Measurements from ENCODE around the gene FICD.
A peak's percentile ranks its signal among the peaks of the same experiment; 100 is the strongest.
"Not testable (repeated sequence)": the region's sequence is repeated elsewhere in the genome, so short reads cannot be mapped to it uniquely, and the experiment has no call there.

The FICD gene

DNA sequence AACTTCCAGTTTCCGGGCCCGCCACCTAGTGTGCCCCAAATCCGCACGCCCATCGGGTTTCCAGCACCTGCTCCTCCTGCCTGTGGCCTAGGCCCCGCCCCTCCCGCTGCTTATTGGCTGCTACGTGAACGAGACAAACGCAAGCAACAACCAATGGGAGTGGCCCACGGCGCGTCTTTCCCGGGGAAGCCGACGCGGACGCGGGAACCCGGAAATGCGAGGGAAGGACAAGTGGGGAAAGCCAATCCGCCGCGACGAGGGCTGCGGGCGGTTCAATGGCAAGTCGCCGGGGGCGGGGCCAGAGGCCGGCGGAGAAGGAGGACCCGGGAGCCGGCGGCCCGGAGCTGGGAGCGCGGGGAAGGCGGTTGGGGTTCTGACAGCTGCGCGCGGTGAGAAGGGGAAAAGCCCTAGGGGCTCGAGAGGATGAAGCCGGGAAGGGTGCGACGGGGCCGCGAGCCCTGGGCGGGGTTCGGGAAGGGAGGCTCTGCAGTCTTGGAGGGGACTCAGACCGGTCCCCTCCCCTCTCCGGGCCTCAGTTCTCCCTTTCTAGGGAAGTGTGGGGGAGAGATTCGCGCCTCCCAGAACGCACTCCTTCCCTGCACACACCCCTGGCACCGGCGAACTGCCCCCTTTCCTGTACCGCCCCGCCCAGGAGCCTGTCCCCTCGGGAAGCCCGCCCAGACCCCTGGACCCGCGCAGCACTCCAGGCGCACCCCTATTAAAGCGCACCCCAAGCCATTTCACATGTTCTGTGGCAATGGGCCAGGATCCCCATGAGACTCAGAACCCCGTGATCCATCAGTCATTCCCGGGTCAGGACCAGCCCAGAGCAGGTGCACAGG, at the start of gene FICD:
TSS of gene FICD (plus strand) at position 305 of the 842 bp plus-strand sequence. CDS start 1,696 bp downstream, outside the sequence.
- DNase-seq (ENCODE audit: low read depth): peak; percentile 93

DNA sequence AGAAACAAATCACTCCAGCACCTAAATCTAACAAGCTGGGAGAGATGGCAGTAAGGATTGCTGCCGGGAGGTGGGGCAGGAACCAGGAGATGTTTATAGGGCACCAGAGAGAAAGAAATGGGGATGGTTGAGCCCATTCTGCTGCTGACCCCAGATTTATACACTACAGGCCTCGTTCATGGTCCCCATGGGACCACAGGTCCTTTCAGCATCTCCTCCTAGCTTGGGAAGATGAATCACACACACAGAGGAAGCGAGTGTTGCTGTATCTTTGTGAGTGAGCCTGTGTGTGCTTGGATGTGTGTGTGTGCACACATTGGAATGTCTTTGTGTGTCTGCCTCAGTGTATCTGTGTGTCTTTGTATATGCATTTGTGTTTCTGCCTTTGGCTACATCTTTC, 49.7 kb upstream of the FICD start:
- no peak for DNase-seq (ENCODE audit: low read depth)

DNA sequence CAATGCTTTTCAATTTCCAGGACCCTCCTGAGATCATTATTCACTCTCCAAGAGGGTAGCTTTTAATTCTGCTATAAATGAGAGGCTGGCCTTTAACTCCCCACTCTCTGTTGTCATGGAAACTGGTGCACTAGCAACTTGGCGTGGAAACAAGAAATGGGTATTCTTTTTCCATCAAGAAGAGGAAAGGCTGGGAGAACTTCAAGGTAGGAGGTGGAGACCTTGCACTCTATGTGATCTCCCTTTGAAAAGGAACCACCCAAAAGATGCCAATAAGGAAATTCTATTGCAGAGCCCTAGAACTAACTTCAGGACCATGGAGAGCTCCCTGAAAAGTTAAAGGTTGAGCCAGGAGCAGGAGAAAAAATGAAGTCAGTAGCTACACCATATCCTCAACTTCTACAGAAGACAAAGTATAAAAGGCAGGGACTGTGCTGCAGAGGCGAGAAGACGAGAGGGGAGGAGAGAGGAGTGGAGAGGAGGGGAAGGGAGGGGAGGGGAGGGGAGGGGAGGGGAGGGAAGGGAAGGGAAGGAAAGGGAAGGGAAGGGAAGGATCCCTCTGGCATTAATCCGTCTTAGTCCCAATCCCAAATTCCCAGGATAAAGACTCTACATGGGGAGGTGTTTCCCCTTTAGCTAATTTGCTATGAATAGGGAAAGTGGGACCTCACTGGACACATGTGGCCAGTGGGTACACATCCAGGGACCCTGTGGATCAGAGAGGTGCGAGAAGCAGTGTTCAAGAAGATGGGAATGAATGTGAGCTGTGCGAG, 46.7 kb upstream of the FICD start:
- DNase-seq (ENCODE audit: low read depth): no peak

DNA sequence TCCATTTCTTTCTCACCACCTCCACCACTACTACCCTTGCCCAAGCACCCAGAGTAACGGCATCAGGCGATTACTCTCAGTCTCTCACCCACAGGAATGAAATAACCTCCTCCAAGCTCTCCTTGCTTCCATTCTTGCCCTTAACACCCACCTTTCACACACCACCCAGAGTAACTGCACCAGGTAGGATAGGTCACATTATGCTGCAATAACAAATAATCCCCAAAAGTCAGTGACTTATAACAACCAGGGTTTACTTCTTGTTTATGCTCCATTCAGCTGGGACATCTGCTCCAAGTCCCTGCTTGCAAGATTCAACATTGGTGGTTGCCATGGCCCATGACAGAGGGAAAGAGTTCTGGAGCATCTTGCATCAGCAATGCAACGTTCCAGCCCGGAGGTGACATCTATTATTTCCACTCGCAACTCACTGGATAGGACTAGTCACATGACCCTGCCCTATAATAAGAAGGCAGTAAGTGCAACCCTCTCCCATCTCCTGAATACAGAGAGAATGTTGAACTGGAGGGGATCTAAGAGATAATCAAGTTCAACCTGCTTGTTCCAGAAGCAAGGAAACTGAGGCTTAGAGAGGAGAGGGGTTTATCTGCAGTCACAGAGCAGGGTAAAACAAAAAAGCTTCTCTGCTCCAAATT, 41.5 kb upstream of the FICD start:
- DNase-seq (ENCODE audit: low read depth): no peak

DNA sequence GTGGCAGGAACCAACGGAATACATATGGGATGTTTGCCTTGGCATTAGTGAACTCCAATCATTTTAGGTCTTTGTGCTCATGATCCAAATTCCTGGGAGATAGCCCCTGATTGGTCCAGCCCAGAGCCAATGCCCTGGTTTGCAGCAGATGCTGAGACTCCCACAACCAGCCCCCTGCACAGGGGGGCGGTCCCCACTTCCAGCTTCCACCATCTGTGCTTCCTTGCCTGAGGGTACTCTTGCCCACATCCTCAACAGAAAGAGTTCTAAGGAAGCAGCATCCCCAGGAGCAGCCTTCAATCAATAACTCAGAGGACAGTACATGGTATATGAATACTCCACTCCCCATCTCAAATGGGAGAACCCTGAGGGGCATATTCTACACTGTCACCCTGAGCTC, 39.7 kb upstream of the FICD start:
- no peak for DNase-seq (ENCODE audit: low read depth)

DNA sequence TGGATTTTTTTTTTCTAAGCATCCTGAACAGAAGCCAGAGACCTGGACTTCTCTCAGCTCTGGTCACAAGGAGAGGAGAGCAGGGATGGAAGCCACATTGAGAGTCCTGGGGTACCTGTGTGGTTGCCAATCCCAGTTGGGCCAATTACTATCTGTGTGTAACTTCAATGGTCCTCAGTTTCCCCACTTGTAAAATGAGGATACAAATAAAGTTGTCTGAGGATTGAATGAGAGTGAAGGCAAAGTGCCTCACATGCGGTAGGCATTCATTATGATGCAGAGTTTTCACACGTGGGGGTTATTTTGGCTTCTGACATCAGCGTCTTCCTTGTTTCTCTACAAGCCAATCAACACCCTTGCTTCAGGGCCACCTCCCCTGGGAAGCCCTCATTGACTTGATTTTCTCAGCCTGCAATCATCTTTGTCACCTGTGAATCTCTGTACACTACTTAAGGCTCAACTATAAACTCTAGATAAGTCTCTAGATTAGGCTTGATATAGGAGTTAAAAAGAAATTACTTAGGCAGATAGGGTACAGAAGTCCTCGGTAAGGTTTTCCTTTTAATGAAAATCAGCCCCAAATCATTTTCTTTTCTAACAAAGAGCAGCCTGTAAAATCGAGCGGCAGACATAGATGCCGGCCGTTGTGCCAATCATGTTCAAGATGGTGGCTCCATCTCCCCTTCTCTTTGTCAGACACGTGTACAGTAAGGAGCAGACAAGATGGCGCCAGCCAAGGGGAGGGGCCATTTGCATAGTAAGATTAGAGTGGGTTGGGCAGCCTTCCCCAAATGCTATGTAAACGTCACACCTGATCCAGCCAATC, 37.8 kb upstream of the FICD start:
- no peak for DNase-seq (ENCODE audit: low read depth)

DNA sequence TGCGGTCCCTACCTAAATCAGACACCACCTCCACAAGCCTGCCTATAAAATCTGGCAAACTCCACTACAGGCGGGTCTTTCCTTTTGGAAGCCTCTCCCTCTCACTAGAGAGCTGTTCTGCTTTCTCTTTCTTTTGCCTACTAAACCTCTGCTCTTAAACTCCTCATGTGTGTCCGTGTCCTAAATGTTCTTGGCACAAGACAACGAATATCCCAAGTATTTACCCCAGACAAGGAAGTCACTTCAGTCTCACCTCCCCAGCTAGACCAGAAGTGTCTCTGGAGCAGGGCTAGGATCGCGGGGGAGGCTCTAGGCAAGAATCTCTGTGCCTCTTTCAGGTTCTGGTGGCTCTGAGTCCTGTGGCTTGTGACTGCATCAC, 37.2 kb upstream of the FICD start:
- no peak for DNase-seq (ENCODE audit: low read depth)

DNA sequence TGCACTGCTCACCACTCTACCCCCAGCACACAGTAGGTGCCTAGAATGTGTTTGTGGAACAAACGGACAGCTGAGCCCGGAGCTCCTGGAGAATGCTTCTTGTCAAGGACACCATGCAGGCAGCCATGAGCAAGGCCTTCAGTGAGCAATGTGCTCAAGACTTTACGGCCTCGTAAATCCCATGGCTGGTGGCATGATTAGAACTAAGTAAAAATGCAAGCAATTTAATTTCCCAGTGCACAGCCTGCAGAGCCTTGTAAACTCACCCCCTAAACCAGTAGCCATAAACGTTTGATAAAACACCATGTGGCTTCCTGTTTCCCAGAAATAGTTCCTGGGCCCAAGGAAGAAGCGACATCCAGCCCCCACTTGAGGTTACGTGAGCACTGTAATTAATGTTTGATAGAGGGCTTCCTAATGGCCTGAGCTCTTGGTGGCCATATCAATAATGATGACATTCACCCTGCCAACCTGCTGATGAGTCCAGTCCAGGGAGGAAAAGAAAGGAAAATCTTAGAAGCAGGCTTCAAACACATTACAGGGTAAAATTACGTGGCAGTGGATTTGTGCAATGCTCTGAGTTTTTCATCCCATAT, 36.4 kb upstream of the FICD start:
- no peak for DNase-seq (ENCODE audit: low read depth)

DNA sequence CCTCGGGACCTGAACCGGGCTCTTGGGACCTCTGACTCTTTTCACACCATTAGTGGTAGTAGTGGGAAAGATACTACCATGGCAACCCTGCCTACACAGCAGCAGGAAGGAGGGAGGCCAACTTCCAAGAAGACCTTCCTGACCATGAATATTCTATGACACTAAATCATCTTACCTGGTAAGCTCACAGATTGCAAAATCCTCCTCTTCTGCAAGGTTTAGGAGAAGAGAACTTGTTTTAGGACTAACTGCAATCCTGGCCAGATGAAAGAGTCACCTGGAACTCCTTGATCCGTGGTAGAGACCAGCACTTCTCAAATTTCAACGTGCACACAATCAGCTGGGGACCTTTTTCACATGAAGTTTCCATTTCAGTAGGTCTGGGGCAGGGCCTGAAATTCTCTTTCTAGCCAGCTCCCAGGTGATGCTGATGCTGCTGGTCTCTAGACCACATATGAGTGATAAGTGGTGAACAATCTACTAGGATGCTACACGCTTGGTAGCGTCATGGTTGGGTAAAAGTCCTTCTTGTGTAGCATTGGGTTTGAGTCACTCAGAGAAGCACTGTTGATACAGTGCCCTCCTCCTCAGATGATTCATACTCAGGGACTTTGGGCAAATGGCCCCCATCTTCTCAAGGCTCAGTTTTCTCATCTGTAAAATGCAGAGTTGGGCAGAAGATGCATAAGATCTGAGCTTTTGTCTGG, 35.6 kb upstream of the FICD start:
- DNase-seq (ENCODE audit: low read depth): no peak

DNA sequence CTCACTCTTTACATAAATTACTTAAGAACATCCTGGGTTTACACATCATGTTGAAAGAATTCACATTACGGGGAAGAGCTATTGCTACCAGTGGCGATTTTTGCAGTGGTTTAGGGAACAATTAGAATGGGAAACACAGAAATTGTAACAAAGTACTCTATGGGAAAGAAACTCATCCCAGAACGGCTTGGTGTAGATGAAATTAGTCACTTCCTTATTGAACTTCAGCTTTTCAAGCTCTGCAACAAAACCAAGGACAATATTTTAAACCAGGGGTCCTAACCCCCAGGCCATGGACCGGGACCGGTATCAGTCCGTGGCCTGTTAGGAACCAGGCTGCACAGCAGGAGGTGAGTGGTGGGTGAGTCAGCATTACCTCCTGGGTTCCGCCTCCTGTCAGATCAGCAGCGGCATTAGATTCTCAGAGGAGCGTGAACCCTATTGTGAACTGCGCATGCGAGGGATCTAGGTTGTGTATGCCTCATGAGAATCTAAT, 32.3 kb upstream of the FICD start:
- no peak for DNase-seq (ENCODE audit: low read depth)

DNA sequence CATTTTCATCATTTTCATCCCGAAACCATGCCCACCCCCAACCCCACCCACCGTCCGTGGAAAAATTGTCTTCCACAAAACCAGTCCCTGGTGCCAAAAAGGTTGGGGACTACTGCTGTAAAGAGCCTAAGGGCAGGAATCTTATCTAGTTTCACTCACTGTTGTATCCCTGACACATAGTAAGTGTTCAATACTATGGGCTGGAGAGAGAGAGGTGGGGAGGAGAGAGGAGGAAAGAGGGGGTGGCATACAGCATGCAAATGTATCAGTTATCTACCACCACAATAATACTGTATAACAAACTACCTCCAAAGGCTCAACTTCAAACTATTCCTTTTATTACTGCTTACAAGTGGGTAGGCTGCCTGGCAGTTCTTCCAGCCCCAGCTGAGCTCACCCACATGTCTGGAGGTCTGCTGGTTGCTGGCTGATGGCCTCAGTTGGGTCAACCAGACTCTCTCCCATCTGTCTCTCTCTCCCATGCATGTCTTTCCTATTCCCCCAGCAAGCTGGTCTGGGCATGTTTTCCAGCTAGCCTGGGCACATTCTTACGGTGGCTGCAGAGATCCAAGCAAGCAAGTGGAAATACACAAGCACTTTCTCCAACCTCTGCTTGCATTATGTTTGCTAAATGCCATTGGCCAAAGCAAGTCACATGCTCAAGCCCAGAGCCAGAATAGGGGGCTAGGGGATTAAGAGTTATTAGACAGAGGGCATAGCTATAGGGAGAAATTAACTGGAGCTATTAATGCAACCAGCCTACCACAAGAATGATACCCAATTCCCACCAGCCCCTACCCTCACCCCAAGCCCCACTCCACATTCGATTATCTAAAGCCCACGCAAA, 31.6 kb upstream of the FICD start:
- DNase-seq (ENCODE audit: low read depth): no peak

DNA sequence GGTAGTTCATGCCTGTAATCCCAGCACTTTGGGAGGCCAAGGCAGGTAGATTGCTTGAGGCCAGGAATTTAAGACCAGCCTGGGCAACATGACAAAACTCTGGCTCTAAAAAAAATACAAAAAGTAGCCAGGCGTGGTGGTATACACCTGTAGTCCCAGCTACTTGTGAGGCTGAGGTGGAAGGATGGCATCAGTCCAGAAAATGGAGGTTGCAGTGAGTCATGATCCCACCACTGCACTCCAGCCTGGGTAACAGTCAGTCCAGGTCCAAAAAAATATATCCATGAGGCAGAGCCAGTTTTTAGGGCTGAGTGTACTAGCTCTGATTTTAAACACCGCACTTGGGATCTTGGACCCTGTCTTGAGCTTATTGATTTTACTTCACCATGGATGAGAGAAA, 30.6 kb upstream of the FICD start:
- DNase-seq (ENCODE audit: low read depth): no peak

DNA sequence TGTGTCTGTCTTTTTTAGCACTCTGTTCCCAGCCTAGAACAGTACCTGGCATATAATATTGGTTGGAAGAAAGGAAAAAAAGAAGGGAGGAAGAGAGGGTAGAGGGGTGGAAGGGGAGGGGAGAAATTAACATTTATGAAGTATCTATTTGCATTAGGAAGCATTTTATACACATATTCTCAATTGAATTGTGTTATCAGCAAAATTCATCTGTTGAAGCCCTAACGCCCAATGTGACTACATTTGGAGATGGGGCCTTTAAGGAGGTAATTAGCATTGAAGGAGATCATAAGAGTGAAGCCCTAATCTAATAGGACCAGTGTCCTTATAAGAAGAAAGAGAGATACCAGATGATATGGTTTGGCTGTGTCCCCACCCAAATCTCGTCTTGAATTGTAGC, 30.2 kb upstream of the FICD start:
- DNase-seq (ENCODE audit: low read depth): no peak

DNA sequence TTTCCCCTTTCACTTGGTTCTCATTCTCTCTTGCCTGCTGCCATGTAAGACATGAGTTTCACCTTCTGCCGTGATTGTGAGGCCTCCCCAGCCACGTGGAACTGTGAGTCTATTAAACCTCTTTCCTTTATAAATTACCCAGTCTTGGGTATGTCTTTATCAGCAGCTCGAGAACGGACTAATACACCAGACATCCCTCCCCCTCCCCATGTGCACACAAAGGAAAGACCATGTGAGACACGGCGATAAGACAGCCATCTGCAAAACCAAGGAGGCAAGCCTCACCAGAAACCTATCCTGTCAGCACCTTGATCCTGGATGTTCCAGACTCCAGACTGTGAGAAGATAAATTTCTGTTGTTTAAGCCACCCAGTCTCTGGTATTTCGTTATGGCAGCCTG, 29.7 kb upstream of the FICD start:
- DNase-seq (ENCODE audit: low read depth): not testable (repeated sequence)

DNA sequence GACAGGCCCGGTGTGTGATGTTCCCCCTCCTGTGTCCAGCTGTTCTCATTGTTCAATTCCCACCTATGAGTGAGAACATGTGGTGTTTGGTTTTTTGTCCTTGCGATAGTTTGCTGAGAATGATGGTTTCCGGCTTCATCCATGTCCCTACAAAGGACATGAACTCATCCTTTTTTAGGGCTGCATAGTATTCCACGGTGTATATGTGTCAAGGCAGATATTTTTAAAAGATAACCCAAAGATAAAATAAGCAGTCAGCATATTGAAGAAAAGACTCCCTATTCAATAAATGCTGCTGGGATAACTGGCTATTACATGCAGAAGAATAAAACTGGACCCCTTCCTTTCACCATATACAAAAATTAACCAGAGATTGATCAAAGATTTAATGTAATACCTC, 28.0 kb upstream of the FICD start:
- DNase-seq (ENCODE audit: low read depth): not testable (repeated sequence)

DNA sequence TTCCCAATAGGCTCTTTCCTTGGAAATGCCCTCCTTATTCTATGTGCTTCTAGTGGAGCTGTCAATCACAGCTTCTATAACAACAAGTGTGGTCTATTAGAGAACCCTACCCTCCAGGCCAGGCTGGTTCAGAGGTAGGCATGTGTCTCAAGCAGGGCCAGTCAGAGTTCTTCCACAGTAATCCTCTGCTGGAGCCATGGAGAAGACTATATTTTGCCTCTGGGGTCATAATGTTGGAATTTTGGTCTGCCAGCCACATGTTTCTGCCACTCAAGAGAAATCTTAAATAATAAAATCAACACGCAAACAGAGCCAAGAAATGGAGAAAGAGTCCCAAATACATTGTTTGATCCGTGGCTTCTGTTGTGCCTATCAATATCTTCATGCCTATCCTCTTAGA, 23.8 kb upstream of the FICD start:
- no peak for DNase-seq (ENCODE audit: low read depth)

DNA sequence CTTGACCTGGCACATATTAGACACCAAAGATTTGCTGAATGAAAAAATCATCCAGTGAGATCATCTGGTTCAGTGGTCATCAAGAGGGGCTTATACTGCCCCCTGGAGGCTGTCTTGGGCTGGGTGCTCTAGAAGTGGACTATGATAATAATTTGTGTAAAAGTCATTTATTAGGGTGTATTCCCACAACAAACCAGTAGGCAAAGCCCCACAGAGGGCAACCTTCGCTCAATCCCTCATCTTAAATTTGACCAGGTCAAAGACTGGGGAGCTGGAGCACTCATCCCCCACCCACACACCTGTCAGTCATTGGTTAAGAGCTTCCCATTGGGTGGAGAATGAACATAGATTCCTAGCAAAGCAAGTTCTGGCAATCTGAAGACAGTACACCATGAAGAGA, 20.0 kb upstream of the FICD start:
- DNase-seq (ENCODE audit: low read depth): peak; percentile 10

DNA sequence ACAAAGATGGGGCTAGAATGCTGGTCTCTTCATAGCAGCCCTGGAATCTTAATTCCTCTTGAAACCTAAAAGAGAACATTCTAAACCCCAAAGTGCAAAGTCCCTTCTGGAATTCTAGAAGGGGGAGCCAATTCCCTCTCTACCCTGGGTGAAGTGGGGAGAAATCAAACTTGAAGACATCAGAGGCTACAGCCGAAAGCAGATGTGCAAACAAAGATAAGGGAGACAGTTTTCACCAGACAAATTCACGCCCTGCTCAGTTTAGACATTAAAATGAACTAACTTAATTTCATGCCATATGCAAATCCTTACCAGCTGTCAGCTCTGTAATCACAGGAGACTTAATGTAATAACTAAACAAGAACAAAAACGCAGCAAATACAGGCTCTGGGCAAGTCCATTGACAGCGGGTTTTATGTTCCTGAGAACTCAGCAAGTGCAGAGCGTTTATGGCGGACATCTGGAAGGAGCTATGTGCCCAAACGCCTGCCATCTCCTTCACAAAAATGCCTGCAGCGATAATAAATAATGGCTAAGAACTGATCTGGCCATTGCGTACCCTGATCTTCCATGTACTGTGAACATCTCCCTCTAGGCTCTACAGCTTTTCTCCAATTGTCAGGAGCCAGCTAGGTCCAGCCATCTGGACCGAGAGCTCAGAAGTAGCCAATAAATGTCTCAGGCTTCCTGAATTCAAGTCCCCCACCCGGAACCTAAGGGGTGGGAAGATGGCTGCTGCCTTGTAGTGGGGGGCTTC, 19.1 kb upstream of the FICD start:
- DNase-seq (ENCODE audit: low read depth): no peak

DNA sequence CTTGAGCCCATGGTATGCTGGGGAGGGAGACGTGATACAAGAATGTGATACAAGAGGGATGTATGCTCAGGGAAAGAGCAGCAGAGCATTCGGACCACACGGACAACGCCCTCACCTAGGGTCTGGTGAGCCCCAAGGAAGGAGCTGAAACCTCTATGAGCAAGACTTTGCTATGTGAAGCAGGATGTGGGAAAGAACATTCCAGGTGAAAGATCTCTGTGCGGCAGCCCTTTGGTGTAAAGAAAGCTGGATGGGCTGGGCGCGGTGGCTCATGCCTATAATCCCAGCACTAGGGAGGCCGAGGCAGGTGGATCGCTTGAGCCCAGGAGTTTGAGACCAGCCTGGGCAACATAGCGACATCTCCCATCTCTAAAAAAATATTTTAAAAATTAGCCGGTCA, 16.9 kb upstream of the FICD start:
- DNase-seq (ENCODE audit: low read depth): no peak
